Endodermal cell (in vitro differentiated cells): ENCODE data around the gene TESK2. TPM values are rescaled to one million over a fixed set of nuclear protein-coding genes. Genes with fewer than 3 reads are reported as not detected.

Experiments
- DNase-seq: peaks from one replicate; pipeline ENCODE4 v3.0.0-alpha.2; 2017
- H3K27ac ChIP-seq: 2 replicates; pipeline ENCODE4 v1.5.1; 2013; ENCODE audit warnings: mild to moderate bottlenecking, low read depth, low read length, moderate library complexity
- H3K27me3 ChIP-seq: 2 replicates; pipeline ENCODE4 v1.6.1; 2013; ENCODE audit warnings: mild to moderate bottlenecking, low read length, moderate library complexity; ENCODE audit not compliant: insufficient read depth, control insufficient read depth, poor library complexity, severe bottlenecking
- H3K36me3 ChIP-seq: 2 replicates; pipeline ENCODE4 v1.7.0; 2013; ENCODE audit warnings: mild to moderate bottlenecking, low read length, moderate library complexity; ENCODE audit not compliant: control insufficient read depth, insufficient read depth
- H3K4me1 ChIP-seq: one replicate; pipeline ENCODE4 v1.7.0; 2013; ENCODE audit warnings: low read length; ENCODE audit not compliant: control insufficient read depth, insufficient read depth
- H3K4me3 ChIP-seq: 2 replicates; pipeline ENCODE4 v1.5.1; 2013; ENCODE audit warnings: mild to moderate bottlenecking, low read length, moderate library complexity
- H3K9ac ChIP-seq: 2 replicates; pipeline ENCODE4 v1.6.1; 2013; ENCODE audit warnings: mild to moderate bottlenecking, low read length, moderate library complexity; ENCODE audit not compliant: poor library complexity, severe bottlenecking; ENCODE audit errors: extremely low read depth
- H3K9me3 ChIP-seq: 2 replicates; pipeline ENCODE4 v1.6.1; 2013; ENCODE audit warnings: mild to moderate bottlenecking, low read length, moderate library complexity; ENCODE audit not compliant: control insufficient read depth
- H3K27ac Mint-ChIP-seq: 2 replicates; pipeline ENCODE4 v1.8.0; 2020; ENCODE audit warnings: mixed read lengths
- H3K27me3 Mint-ChIP-seq: 2 replicates; pipeline ENCODE4 v1.8.0; 2021; ENCODE audit warnings: mild to moderate bottlenecking, mixed read lengths; ENCODE audit not compliant: insufficient read depth
- H3K36me3 Mint-ChIP-seq: 2 replicates; pipeline ENCODE4 v1.8.0; 2020; ENCODE audit warnings: low read depth, mixed read lengths
- H3K4me1 Mint-ChIP-seq: 2 replicates; pipeline ENCODE4 v1.8.0; 2020; ENCODE audit warnings: mixed read lengths
- H3K4me3 Mint-ChIP-seq: 2 replicates; pipeline ENCODE4 v1.8.0; 2020; ENCODE audit warnings: mild to moderate bottlenecking, moderate library complexity, mixed read lengths
- H3K9me3 Mint-ChIP-seq: 2 replicates; pipeline ENCODE4 v1.8.0; 2020; ENCODE audit warnings: mild to moderate bottlenecking, mixed read lengths
- WGBS, 2 experiments: methylation state at CpG; one replicate each; pipeline versions ENCODE4 v1.1.5 to v1.1.7; 2013; ENCODE audit warnings: missing lambda C conversion rate in 2 of 2, mixed read lengths in 1 of 2; ENCODE audit not compliant: insufficient coverage in 1 of 2, insufficient read length in 1 of 2; 5-methylcytosine and 5-hydroxymethylcytosine counted together
- total RNA-seq, 2 donors: library from RNA; stranded (reverse); fragmentation: NEBNext Ultra II Directional in 1 of 2; extraction: Animal tissue kit (Norgen Biotek cat#: 25700) in 1 of 2; gene quantifications; 2 replicates in 1 of 2; 3 replicates in 1 of 2; pipeline ENCODE4 v1.2.1, GENCODE V29; 2021
- TF ChIP-seq, protein P1 (sequence below): fragments of 200-600 bp; sonication (generic); conservative IDR thresholded peaks from 2 replicates; pipeline ENCODE4 v1.5.0; 2021; ENCODE audit warnings: antibody characterized with exemption, mild to moderate bottlenecking

Gene TESK2
- total RNA-seq, 2 donors from 2014 or later: 9.7 to 10.3 TPM

- Histone ChIP-seq H3K27ac (no peak overlapping the region), H3K27me3 (no peaks in the 10 kb centered on the region), H3K36me3 (peaks cover 38% of the 10 kb centered on the region), H3K9me3 (no peaks in the 10 kb centered on the region), H3K4me1 (peaks cover 2% of the 10 kb centered on the region), H3K4me3 (no peak overlapping the region), H3K9ac (no peak overlapping the region)
- TF ChIP-seq, protein P1, sequence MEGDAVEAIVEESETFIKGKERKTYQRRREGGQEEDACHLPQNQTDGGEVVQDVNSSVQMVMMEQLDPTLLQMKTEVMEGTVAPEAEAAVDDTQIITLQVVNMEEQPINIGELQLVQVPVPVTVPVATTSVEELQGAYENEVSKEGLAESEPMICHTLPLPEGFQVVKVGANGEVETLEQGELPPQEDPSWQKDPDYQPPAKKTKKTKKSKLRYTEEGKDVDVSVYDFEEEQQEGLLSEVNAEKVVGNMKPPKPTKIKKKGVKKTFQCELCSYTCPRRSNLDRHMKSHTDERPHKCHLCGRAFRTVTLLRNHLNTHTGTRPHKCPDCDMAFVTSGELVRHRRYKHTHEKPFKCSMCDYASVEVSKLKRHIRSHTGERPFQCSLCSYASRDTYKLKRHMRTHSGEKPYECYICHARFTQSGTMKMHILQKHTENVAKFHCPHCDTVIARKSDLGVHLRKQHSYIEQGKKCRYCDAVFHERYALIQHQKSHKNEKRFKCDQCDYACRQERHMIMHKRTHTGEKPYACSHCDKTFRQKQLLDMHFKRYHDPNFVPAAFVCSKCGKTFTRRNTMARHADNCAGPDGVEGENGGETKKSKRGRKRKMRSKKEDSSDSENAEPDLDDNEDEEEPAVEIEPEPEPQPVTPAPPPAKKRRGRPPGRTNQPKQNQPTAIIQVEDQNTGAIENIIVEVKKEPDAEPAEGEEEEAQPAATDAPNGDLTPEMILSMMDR: no peak
- Mint-ChIP-seq H3K4me3 (no peak overlapping the region), H3K27ac (no peak overlapping the region), H3K4me1 (peaks cover 8% of the 10 kb centered on the region), H3K36me3 (peaks cover 32% of the 10 kb centered on the region), H3K9me3 (no peaks in the 10 kb centered on the region), H3K27me3 (no peaks in the 10 kb centered on the region)
- 97 to 98% methylated on average over 11 to 13 of the region's 13 CpGs for WGBS, 2 experiments
- DNase-seq: no peak
Observed at GRCh38 chr1:45345014-45345413, 145.9 kb downstream of the TESK2 start.

DNA sequence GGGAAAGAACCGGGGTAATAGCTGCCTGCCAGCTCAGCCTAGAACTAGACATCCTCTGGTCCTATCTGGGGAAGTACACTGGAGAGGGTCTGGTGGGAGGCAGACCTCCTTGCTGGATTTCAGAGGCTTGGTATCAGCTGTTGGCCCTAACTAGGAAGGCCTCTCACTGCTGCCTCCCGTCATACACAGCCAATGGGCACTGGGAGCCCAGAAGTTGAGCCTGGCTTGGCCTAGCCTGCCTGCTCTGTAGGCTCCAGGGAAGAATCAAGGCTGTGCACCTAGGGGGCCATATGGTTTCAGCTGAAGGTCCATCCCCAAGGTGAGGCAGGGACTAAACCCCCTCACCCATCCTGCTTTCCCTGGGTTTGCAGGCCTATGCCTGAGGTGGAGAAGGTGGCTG is 146.5 kb downstream of the TESK2 start:
- no peak for DNase-seq
- H3K36me3 Mint-ChIP-seq: peaks cover 32% of the 10 kb centered on the region
- H3K27ac ChIP-seq: no peak overlapping the region
- no peak overlapping the region for H3K27ac Mint-ChIP-seq
- no peaks in the 10 kb centered on the region for H3K9me3 ChIP-seq
- H3K9ac ChIP-seq: no peak overlapping the region
- H3K4me1 Mint-ChIP-seq: peaks cover 8% of the 10 kb centered on the region
- peaks cover 38% of the 10 kb centered on the region for H3K36me3 ChIP-seq
- TF ChIP-seq, protein P1: no peak
- no peaks in the 10 kb centered on the region for H3K27me3 Mint-ChIP-seq
- H3K4me3 ChIP-seq: no peak overlapping the region
- peaks cover 2% of the 10 kb centered on the region for H3K4me1 ChIP-seq
- H3K4me3 Mint-ChIP-seq: no peak overlapping the region
- no peaks in the 10 kb centered on the region for H3K9me3 Mint-ChIP-seq
- no peaks in the 10 kb centered on the region for H3K27me3 ChIP-seq
- 97 to 100% methylated on average over 1 to 2 of the region's 2 CpGs for WGBS, 2 experiments

GRCh38 chr1:45340816-45341466 is 150.0 kb downstream of the TESK2 start:
- TF ChIP-seq, protein P1: no peak
- Mint-ChIP-seq H3K4me1 (peaks cover 19% of the 10 kb centered on the region), H3K27ac (peak overlapping the region; percentile 99), H3K9me3 (peaks cover 2% of the 10 kb centered on the region), H3K36me3 (peaks cover 41% of the 10 kb centered on the region), H3K4me3 (peak overlapping the region; percentile 96), H3K27me3 (no peaks in the 10 kb centered on the region)
- peaks cover 47% of the 10 kb centered on the region for H3K36me3 ChIP-seq
- 54% methylated on average over 6 of the region's 6 CpGs; no CpG with 5 or more reads in 1 of the 2 experiments for WGBS, 2 experiments
- peak overlapping the region; percentile 75 for H3K9ac ChIP-seq
- H3K27me3 ChIP-seq: no peaks in the 10 kb centered on the region
- no peak for DNase-seq
- peaks cover 6% of the 10 kb centered on the region for H3K4me1 ChIP-seq
- H3K9me3 ChIP-seq: peaks cover 10% of the 10 kb centered on the region
- peak overlapping the region; percentile 92 for H3K4me3 ChIP-seq
- H3K27ac ChIP-seq: no peak overlapping the region
